HG02642 (cell line): Measurements from ENCODE around the gene KCTD5.
"Not testable (repeated sequence)": the region's sequence is repeated elsewhere in the genome, so short reads cannot be mapped to it uniquely, and the experiment has no call there.

Source experiments
- ATAC-seq: cut with Tn5 transposase; IDR thresholded peaks from one replicate; pipeline ENCODE4 v1.9.1; 2021; ENCODE audit warnings: mild to moderate bottlenecking; ENCODE audit not compliant: unreplicated experiment, poor library complexity

The KCTD5 gene

GRCh38 chr16:2692948-2693651 lies 10.8 kb downstream of the KCTD5 start:
- no peak for ATAC-seq

GRCh38 chr16:2696601-2697250 lies 14.4 kb downstream of the KCTD5 start:
- ATAC-seq = not testable (repeated sequence)

- no peak for ATAC-seq
Measured at GRCh38 chr16:2697401-2697948, 15.2 kb downstream of the KCTD5 start.

- ATAC-seq = no peak
Measured at GRCh38 chr16:2698103-2698870, 16.0 kb downstream of the KCTD5 start.

GRCh38 chr16:2698965-2699750 lies 16.8 kb downstream of the KCTD5 start:
- no peak for ATAC-seq

GRCh38 chr16:2699791-2700600 lies 17.7 kb downstream of the KCTD5 start:
- ATAC-seq = no peak

GRCh38 chr16:2700786-2701185 lies 18.5 kb downstream of the KCTD5 start:
- no peak for ATAC-seq

- no peak for ATAC-seq
Measured at GRCh38 chr16:2701272-2701671, 18.9 kb downstream of the KCTD5 start.

GRCh38 chr16:2701713-2702437 lies 19.6 kb downstream of the KCTD5 start:
- no peak for ATAC-seq

GRCh38 chr16:2702438-2702825 lies 20.1 kb downstream of the KCTD5 start:
- ATAC-seq = no peak

GRCh38 chr16:2702871-2703745 lies 20.8 kb downstream of the KCTD5 start:
- no peak for ATAC-seq

- no peak for ATAC-seq
Measured at GRCh38 chr16:2704166-2704982, 22.1 kb downstream of the KCTD5 start.

- no peak for ATAC-seq
Measured at GRCh38 chr16:2704983-2705275, 22.6 kb downstream of the KCTD5 start.

- ATAC-seq = no peak
Measured at GRCh38 chr16:2705351-2705750, 23.0 kb downstream of the KCTD5 start.

GRCh38 chr16:2706085-2706484 lies 23.8 kb downstream of the KCTD5 start:
- no peak for ATAC-seq

GRCh38 chr16:2706611-2707311 lies 24.4 kb downstream of the KCTD5 start:
- ATAC-seq = no peak
